SK-N-SH (cell line): ENCODE results near the gene SRGAP2.
"Not testable (repeated sequence)": the region's sequence is repeated elsewhere in the genome, so short reads cannot be mapped to it uniquely, and the experiment has no call there.

Experiments
- MXI1 ChIP-seq: IDR thresholded peaks from 2 replicates; pipeline ENCODE4 v1.6.1; 2012; ENCODE audit warnings: mild to moderate bottlenecking, low read depth, low read length, improper control_type of control experiment
- TF ChIP-seq, protein P1 (sequence below): fragments of 200-600 bp; sonication (generic); IDR thresholded peaks from 2 replicates; pipeline ENCODE4 v1.6.1; 2017; ENCODE audit warnings: antibody characterized with exemption, mild to moderate bottlenecking, moderate library complexity

DNA sequence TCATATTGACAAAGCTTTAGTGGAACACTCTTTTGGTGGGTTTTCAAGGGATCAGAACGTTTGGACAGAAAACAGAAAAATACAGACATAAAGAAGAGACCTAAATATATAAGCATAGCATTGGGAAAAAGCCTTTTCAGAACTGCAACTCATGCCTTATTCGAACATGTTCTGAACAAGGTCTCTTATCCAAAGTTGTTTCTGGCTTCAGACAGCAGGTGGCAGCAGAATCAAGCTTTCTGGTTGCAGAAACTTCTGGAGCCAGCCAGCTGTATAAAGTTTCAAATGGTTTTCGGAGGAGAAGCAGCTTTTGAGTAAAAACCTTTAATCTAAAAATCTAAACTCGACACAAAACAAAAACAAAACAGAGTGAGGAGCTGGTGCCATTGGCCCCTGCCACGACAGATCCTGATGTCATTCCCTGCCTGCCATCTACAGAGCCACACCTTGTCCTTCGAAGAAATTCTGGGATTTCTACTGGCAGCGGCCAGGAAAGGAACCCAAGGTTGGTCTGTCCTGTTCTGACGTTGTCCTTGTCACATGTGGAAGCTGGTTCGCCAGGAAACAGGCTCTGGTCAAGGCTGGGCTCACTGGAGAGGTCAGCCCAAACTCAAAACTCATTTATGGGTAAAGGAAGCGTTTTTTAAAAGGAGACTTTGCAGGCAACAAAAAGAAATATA lies 35.9 kb upstream of the SRGAP2 start:
- TF ChIP-seq, protein P1, sequence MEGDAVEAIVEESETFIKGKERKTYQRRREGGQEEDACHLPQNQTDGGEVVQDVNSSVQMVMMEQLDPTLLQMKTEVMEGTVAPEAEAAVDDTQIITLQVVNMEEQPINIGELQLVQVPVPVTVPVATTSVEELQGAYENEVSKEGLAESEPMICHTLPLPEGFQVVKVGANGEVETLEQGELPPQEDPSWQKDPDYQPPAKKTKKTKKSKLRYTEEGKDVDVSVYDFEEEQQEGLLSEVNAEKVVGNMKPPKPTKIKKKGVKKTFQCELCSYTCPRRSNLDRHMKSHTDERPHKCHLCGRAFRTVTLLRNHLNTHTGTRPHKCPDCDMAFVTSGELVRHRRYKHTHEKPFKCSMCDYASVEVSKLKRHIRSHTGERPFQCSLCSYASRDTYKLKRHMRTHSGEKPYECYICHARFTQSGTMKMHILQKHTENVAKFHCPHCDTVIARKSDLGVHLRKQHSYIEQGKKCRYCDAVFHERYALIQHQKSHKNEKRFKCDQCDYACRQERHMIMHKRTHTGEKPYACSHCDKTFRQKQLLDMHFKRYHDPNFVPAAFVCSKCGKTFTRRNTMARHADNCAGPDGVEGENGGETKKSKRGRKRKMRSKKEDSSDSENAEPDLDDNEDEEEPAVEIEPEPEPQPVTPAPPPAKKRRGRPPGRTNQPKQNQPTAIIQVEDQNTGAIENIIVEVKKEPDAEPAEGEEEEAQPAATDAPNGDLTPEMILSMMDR: peak; percentile 23; the same call in 1 of the 2 replicates
- TF ChIP-seq MXI1: not testable (repeated sequence)
